GM12875 (cell line): ENCODE data around the gene POU6F2.
"Not testable (repeated sequence)": the region's sequence is repeated elsewhere in the genome, so short reads cannot be mapped to it uniquely, and the experiment has no call there.

Experiments used
- H3K4me3 ChIP-seq: one replicate; pipeline ENCODE4 v1.5.1; 2011; ENCODE audit warnings: low read depth, low read length, control low read depth
- TF ChIP-seq, protein P1 (sequence below): IDR thresholded peaks from 2 replicates; pipeline ENCODE4 v1.5.1; 2011; ENCODE audit warnings: low read depth, mild to moderate bottlenecking, control low read depth, inconsistent platforms, low read length, moderate library complexity, borderline replicate concordance; ENCODE audit not compliant: insufficient read depth

Gene POU6F2

DNA sequence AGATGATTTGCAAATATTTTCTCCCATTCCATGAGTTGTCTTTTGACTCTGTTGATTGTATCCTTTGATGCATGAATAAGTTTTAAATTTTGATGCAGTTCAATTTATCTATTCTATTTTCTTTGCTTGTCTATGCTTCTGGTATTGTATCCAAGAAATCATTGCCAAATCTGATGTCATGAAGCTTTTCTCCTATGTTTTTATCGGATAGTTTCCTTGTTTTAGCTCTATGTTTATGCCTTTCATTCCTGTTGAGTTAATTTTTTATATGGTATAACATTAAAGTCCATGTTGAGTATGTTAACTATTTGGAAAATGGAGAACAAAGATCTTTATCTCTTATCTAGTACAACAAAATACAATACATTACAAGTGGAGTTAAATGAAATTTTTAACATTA, 41.1 kb upstream of the POU6F2 start:
- TF ChIP-seq, protein P1, sequence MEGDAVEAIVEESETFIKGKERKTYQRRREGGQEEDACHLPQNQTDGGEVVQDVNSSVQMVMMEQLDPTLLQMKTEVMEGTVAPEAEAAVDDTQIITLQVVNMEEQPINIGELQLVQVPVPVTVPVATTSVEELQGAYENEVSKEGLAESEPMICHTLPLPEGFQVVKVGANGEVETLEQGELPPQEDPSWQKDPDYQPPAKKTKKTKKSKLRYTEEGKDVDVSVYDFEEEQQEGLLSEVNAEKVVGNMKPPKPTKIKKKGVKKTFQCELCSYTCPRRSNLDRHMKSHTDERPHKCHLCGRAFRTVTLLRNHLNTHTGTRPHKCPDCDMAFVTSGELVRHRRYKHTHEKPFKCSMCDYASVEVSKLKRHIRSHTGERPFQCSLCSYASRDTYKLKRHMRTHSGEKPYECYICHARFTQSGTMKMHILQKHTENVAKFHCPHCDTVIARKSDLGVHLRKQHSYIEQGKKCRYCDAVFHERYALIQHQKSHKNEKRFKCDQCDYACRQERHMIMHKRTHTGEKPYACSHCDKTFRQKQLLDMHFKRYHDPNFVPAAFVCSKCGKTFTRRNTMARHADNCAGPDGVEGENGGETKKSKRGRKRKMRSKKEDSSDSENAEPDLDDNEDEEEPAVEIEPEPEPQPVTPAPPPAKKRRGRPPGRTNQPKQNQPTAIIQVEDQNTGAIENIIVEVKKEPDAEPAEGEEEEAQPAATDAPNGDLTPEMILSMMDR: no peak
- H3K4me3 ChIP-seq: no peak overlapping the region

- TF ChIP-seq, protein P1: no peak
- no peak overlapping the region for H3K4me3 ChIP-seq
These were observed 39.7 kb upstream of the POU6F2 start for GRCh38 chr7:38938001-38938485.

DNA sequence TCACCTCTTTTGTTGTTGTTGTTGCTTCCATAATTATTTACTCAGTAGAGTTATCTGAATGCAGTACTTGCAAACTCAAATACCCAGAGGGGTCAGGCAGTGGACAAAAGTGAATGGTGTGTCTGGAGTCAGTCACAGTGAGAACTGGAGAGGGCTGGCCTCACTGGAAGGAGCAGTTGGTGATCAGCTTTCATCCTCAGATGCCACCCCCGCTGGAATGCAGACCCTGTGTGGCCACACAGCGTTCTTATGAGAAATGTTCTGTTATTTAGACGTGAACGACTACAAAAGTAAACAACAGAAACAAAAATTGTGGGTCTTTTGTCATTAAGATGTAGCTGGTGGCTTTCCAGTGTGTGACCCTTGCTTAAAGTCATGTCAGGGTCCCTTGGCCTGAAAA, 39.1 kb upstream of the POU6F2 start:
- TF ChIP-seq, protein P1: no peak

DNA sequence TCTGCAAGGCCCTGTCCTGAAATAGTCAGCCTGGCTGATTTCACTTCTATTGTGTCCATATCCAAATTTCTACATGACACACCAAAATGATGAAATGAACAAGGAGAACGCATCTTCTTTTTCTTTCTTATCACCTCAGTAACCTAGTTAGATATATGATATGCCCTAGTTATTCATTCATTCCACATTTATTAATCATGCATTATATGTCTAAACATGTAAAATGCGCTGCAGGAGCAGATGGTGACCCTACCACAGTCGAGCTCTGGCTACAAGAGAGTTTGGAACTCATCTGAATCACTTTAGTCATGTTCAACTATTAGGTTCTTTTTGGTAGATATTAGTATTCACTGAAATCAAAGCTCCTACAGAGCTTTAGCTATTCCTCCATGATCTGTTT, 36.9 kb upstream of the POU6F2 start:
- H3K4me3 ChIP-seq: no peak overlapping the region
- TF ChIP-seq, protein P1: no peak

More for the DNA sequence above, 39.1 kb upstream of the POU6F2 start:
- H3K4me3 ChIP-seq: no peak overlapping the region

DNA sequence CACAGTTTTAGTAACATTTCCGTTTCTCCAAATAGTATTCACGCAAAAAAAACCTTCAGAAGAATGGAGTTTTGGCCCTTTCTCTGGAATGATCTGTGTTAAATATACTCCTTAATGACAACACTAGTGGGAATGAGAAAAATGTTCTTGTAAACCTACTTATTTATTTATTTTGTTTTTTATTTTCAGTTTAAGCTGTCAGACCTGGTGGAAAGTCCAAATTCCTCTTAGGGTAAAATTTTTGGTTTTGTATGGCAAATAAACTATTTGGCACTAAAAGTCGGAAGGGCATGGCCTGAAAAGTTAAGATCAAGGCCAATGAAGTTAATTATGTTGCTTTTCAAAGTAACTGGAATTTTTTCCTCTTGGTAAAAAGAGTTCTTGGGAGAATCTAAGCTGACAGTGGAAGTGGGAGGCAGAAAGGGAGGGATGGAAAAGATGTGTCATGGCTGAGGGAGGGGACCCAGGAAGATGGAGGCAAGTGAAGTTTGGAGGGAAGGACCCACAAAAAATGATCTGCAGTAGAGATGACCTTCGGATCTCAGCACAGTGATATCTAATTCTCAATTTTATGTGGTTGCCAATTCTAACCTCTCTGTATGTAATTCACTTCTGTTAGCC, 35.2 kb upstream of the POU6F2 start:
- no peak overlapping the region for H3K4me3 ChIP-seq
- TF ChIP-seq, protein P1: no peak

DNA sequence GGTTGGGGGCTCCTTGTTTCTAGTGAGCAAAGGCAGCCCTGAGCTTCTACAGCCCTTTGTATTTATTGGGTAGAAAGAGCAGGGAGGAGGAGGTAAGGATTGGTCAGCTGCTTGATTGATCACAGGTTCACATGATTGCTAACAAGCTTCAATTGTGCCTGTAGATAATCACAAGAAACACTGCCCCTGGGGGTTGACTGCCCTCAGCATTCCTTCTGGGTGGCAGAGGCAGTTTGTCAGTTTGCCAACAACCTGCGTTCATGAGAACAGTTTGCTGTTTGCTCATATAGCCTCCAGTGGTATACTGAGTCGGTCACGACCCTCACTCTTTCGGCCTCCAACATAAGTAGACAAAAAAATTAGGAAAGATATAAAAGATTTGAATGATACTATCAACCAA, 30.2 kb upstream of the POU6F2 start:
- not testable (repeated sequence) for H3K4me3 ChIP-seq

GRCh38 chr7:38950309-38950708, 27.4 kb upstream of the POU6F2 start:
- H3K4me3 ChIP-seq: no peak overlapping the region
- TF ChIP-seq, protein P1: no peak
